Raji (cell line): ENCODE results near the gene RREB1.

Experiments
- POLR2A ChIP-seq: IDR thresholded peaks from 2 replicates; pipeline ENCODE4 v1.6.1; 2011; ENCODE audit warnings: low read depth, low read length, control low read depth; ENCODE audit not compliant: insufficient read depth

Gene RREB1

DNA sequence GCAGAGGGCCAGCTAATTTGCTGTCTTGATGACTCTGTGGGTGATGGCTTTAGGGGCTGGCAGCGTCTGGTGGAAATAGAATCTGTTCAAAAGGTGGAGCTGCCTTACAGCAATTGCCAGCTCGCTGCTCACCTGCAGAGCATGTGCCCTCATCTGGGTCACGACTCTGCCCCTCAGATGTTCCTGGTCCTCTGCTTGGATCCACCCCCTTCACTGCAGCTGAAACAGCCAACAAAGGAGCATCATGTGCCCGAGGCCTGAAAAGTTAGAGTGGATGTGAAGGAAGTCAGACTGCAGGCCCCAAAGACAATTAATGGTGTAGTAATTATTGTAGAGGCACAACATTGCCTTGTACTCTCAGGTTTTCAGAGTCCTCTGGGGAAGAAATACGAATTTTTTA, 19.9 kb downstream of the RREB1 start:
- TF ChIP-seq POLR2A, result no peak

DNA sequence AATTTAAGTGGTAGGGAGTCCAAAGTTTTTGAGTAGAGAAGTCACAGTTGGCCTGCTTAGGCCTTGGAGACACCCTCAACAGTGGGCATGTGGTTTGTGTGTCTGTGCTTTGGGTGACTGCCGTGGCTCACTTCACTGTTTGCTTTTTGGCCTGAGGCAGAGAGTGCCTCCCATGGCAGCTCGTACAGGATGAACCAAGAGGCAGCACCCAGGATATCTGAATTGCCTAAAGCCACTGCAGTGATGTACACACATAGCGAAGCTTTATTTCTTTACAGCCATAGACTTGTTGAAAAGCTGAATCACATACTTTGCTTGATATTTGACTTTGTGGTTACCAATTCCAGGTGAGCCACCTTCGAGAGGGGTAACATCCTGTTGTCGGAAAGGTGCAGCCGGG, 21.6 kb downstream of the RREB1 start:
- no peak for TF ChIP-seq POLR2A

DNA sequence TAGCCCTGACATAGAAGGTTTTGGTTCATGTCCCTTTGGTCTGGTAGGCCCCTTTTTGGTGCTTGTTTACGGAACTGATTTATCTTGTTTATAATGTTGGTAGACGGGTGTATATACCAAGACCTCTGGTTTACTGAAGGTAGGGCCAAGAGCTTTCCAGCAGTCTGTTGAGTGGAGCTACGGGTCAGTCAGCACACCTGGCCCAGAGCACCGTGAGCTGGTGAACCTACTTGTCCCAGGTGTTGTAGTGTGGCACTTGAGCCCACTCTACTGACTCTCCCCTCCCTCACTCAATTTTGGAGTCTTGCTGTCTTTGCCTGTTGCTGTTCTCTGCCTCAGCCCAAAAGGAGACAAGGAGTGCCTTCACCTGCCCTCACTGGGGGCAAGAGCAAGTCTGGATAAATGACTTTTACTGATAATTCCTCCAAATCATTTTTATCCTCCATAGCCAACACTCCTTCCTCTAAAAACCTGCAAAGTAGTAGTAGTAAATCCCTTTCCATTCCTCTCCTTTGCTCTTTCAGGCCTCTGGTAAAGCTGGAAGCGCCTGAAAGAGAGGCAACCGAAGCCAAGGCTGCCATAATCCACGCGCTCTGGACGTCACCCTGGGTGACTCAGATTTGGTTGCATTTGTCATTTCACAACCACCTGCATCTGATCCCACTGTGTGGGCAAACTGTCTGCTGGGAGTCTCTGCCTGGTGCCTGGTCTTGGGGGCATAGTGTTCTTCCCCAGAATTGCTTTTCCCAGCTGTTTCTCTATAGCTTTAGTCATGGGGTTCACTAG, 22.2 kb downstream of the RREB1 start:
- no peak for TF ChIP-seq POLR2A

DNA sequence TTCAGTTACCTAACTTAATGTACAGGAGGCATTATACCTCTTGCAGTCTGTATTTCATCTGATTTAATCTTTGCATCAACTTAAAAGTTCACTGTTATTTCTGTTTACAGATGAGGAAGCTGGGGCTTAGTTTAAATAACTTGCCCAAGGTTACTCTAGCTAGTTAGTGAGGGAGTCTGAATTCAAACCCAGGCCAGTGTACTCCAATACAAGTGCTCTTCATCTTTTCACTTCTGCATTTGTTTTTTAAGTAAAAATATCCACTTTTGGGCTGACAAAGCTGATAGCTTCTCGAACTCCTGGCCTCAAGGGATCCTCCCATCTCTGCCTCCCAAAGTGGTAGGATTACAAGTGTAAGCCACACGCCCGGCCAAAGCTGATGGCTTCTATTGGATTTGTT, 23.6 kb downstream of the RREB1 start:
- TF ChIP-seq POLR2A, result no peak

DNA sequence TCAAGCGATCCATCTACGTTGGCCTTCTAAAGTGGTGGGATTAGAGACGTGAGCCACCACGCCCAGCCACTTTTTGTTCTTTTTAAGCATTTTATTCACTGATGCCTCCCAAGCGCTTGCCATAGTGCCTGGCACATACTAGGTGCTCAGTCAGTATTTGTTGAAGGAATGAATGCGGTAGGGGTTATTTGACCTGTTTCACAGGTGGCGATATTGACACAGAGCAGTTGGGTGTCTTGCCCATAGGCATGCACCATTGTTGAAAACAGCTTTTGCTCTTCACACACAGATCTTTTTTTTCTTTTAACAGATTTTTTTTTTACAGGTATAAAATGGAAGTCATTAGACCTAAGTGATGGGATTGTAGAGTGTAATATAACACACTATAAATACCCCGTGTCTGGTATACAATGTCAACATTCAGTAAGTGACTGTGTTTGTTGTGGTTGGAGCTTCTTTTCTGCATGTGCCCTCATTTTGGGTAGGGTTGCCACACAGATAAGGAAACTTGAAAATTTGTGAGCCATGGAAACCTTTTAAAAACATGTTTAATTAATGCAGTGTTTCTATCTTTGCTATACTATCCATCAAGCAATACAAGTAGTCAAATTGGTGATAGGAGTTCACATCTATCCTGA, 24.8 kb downstream of the RREB1 start:
- no peak for TF ChIP-seq POLR2A

DNA sequence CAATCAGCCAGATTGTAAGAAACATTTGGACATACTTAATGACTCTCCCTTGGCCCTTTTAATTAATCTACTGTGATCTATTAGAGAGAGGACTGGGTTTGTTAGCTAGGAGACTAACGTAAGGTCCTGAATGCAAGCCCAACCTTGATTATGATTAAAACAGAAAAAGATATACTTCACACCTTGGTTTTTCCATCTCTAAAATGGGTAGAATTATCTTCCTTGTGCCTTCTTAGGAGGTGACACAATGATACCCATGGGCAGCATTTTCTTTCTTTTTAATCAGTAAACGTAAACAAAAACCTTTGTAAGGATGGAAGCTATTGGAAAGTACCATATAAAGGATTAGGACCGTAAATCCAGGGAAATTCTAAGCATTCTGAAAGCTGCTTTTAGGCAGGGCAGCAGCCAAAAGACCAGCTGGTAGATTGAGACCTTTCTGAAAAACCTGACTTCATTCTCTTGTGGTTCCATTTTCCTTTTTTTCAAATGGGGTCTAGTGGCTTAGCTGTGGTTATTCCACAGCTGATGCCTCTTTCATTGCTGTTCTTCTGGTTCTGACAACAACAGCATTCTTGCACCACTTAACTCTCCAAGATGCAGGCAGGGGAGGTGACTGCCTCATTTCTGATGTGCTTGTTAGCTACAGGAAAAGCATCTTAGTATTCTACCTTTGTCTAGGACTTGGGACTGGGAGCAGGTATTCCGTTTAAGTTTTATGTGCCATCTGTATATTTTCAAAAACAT, 27.4 kb downstream of the RREB1 start:
- TF ChIP-seq POLR2A, result no peak

DNA sequence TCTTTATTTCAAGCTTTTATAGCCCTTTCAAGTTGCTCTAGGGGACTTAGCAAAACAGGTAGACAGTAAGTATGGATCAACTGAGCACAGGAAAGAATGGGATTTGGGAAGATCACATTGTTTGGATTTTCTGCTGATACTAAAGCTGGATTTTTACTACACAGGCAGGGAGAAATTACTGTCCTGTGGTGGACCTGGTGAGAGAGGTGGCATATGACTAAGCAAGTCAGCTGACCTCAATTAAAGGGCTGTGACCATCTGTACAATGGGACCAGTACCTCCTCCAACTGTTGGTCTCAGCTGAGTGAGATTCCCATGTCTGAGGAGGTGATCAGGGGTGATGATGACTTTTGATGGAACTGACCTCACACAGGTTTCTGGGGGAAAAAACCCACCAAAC, 28.0 kb downstream of the RREB1 start:
- TF ChIP-seq POLR2A, result no peak

DNA sequence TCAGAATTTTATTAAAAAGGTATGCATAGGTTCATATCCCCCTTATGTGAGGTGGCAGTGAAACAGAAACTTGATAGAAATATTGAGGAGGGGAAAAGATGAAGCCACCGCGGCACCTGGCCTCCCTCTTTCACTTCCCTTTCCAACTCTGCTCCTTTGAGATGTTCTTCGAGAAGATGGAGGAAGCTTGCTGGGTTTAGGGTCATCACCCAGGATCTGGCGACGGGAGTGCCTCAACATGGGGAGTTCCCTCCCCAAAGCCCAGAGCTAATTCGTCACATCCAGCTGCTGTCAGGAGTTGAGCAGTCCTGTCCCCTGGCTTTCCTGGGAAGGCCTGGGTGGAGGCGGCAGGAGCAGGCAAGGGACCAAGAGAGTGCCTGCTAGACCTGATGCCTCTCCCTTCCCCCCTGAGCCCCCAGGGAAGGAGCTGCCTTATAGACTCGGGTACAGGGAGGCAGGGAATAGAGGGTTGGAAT, 29.1 kb downstream of the RREB1 start:
- TF ChIP-seq POLR2A, result no peak

DNA sequence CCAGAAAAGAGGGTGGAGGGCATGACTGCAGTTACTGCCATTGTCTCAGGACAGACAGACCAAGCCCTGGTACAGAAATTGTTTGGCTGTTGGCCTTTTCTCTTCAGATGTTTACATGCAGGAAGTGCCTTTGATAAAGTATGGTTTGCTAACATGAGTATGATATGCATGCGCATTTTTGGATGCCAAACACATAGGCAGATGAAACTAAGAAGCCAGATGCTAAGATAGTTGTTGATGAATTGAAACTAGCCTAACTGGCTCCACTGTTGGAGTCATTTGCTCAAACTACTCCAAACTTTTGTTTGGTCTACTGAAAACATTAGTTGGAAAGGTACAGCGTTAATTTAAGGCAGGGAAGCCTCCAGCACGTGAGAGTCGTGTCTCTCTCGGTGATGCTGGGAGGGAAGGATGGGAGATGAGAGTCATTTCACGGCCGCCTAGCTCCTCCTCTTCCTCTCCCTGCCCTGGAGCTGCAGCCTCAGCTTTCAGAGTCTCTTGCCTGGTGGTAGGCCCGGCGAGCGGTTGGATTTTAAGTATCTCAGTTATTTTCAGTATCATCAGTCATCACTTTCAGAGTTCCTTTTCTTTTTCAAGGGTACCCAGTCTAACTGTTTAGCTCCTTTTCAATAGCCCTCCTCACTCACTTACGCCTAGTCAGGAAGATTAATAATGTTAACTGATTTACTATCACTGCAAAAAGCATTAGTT, 29.7 kb downstream of the RREB1 start:
- TF ChIP-seq POLR2A, result no peak

DNA sequence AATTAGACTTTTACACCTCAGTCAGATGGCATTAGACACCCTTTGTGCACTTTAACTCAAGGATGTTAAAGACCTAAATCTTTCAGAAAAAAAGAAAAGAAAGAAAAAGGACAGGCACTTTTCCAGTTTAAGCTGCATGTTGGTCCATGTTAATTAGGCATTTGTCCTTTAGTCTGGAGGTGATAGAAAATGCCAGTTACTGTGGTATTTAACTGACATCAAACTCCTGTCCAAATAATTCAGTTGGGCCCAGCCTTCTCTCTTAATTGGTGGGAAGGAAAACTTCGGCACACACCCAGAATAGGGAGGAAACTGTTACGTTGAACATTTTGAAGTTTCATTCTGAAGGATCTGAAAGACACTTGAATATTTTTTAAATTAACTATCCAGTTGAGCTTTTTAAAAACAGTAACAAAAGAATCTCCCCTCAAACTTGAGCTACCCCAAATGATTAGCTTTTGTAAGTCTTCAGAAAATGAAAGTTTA, 30.3 kb downstream of the RREB1 start:
- no peak for TF ChIP-seq POLR2A

DNA sequence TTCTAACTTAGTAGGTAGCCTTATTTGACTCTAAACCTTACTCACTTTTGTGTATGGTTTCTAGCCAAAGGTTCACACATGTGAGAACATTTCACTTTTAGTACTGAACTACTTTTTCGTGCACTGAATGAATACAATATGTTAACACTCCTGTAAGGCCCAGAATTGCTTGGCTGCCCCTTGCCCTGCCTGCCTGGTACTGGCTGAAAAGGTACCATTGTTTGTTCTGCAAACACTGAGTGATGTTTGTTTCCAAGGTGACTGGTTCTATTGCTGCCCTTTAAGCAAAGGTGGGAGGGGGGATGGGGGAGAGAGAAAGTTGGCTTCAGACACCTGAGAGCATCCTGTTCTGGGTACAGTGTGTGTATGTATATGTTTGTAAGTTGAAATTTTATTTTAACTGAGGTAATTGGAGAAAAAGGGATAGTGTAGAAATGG, 31.2 kb downstream of the RREB1 start:
- TF ChIP-seq POLR2A, result no peak

DNA sequence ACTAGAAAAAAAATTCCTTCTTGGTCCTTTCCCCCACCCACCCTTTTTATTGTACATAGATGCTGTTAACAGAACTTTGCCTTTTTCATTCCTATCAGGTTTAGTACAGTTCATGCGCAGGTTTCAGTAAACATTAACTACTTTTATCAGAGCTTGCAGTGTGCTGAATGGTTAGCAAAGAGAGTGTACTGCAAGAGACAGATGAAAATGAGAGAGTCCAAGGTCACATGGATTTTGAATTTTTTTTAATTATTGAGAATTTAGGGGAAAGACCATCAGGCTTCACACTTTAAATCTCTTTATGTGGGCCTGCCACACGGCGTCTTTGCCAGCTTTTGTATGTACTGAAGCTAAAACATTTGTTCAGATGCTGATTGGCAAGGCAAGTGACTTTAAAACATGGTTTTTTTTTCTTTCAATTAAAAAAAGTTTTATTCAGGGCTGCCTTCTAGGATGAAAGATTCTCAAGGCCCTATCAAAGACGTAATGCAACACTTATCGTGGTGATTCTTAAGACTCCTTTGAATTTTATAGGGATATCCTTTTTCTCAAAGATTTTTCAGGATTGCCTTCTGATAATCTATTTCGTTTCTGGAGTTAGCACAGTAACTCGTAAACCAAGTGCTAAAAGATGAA, 32.2 kb downstream of the RREB1 start:
- TF ChIP-seq POLR2A, result no peak

DNA sequence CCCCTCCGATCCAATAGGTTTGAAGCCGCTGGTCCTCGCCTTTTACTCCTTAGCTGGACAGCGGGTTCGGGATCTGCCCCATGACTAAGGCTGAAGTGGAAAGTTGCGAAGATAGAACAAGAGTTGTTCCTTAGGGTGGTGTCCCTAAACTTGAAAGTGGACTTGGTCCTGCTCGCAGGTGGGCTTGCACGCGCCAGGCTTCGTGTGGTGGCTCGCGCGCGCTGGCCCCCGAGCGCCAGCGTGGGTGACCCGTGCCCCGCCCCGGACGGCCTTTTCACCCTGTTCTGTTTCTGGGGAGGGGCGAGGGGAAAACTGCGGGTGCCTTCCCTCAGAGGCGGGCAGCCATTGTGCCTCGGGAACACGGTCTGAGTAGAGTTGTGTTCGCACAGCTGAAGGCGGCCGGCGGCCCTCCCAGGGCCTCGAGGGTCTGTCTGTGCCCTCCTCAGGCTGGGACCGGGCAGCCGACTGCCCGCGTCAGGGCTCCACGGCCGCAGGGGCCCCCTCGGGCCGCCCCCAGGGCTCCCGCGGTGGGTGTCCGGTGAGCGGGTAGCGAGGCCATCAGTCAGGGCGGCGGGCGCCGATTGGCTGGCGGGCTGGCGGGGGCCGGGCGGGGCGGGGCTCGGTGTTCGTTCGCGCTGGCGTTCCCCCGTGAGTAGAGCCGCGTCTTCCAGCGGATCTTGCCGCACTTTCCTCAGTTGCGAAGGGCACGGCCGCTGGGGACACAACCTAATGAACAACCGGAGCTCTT, 33.0 kb downstream of the RREB1 start:
- peak; percentile 29; the same call in 1 of the 2 replicates for TF ChIP-seq POLR2A
